GM12873 (cell line): ENCODE data around the gene SST.

ENCODE experiments used
- CTCF ChIP-seq: IDR thresholded peaks from 2 replicates; pipeline ENCODE4 v1.5.1; 2012; ENCODE audit warnings: low read depth, mild to moderate bottlenecking, moderate library complexity, low read length, control low read depth; ENCODE audit not compliant: insufficient read depth; ENCODE audit errors: missing control alignments

The SST gene

DNA sequence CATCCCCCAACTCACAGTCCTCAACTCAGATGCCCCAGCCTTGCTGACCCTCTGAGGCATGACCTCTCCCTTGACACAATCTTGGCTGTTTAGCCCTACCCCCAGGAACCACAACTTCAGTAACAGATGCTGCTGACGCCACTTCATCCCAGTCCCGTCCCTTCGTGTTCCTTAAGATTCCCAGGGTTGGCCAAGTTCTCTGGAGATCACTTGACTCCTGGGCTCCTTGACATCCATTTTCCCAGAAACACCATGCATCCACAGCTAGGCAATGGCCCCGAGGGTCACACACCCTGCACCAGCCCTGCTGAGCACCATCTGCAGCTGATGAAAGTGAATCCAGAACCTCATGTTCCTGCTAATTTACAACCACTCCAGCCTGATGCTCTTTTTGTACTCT, 25.3 kb upstream of the SST start:
- TF ChIP-seq CTCF: no peak

- TF ChIP-seq CTCF: no peak
Observed at GRCh38 chr3:187694801-187695200, 24.6 kb upstream of the SST start.

DNA sequence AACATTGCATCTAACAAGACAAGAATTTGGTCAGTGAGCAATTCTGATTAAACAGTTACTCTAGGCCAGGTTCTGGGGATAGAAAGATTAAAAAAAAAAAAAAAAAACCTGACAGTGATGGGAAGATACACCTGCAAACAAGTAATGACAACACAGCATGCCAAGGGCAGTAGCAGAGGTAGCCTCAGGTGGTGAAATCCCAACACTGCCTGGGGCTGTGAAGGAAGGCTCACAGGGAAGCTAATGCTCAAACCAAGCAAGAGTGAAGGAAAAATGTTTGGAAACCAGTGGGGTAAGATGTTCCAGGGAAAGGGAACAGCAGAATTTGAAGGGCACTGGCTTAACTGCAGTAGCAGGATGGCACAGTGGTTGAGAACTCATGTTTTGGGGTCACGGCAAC, 23.2 kb upstream of the SST start:
- no peak for TF ChIP-seq CTCF

DNA sequence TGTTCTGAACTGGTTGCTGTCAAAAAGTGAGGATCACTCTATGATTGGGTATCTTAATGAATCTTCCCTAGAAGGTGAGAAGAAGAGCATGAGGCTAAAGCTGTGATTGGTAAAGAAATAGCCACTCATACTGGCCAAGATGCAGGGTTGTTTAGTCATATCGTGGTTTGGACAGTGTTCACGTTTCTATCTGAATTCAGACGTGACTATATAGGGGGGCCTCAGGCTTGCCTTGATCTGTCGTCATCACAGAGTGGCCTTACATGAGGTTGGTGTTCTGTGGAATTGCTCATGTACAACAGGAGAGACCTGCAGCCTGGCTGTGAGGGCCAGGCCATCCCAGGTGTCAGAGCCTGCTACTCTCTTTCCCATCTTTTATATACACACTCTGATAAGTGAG, 19.8 kb upstream of the SST start:
- no peak for TF ChIP-seq CTCF

DNA sequence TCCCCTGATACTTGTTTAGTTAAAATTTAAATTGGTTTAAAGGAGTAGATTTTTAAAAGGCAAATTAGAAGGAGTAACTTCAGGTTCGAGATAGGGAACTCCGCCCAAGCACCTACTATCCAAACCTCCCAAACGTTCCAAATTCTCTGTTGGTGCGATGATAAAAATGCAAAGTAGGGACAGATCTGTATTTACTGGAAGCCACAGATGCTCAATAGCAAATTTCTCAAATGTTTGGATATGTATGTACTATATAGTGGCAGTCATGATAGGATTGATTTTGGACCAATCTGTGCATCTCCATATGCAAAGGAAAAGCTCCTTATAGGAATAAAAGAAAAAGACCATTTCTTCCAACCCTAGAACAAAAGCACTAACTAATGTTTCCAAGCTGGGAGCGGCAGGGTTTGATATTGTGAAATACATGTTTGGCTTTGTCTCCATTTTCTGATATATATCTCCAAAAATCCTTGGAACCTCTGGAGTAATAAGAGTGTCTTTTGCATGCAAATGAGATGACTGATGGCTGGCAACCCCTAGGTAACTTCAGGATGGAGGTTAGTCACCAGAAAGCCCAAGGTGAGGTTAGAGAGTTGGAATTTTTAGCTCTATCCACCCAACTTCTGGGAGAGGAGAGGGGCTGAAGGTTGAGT, 16.6 kb upstream of the SST start:
- TF ChIP-seq CTCF: no peak

DNA sequence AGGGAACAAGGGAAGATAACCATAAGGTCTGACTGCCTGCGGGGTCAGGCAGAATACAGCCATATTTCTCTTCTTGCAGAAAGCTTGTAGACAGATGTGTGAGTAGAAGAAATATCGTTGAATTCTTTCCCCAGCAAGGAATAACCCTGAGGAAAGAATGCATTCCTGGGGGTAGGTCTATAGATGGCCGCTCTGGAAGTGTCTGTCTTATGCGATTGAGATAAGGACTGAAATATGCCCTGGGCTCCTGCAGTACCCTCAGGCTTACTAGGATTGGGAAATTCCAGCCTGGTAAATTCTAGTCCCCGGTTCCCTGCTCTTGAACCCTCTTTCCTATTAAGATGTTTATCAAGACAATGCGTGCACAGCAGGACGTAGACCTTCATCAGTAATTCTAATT, 15.8 kb upstream of the SST start:
- no peak for TF ChIP-seq CTCF

DNA sequence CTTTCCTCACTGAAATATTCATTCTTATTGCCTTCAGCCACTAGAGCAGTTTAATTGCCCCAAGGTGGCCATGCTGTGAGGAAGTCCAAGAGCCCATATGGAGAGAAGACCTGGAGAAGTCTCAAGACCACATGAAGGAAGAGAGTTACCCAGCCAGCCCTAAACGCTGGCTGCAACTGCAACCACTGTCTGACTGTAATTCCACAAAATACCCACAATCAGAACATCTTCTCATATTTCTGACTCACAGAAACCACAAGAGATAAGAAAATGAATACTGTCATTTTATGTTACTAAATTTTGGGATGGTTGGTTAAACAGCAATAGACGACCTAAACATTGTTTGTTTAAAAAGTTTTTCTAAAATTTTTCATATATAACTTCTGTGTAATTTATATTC, 14.7 kb upstream of the SST start:
- no peak for TF ChIP-seq CTCF
